HG03565 (cell line): ENCODE measurements around the gene MFN1.
"Not testable (repeated sequence)": the region's sequence is repeated elsewhere in the genome, so short reads cannot be mapped to it uniquely, and the experiment has no call there.

Experiments
- ATAC-seq: cut with Tn5 transposase; IDR thresholded peaks from one replicate; pipeline ENCODE4 v1.9.1; 2021; ENCODE audit warnings: mild to moderate bottlenecking, moderate library complexity; ENCODE audit not compliant: unreplicated experiment

Gene MFN1

GRCh38 chr3:179347345-179348194, at the start of gene MFN1:
Gene MFN1 (plus strand): TSS chr3:179347709. CDS start chr3:179348852, 1,143 bp downstream.
- peak; percentile 85 for ATAC-seq

DNA sequence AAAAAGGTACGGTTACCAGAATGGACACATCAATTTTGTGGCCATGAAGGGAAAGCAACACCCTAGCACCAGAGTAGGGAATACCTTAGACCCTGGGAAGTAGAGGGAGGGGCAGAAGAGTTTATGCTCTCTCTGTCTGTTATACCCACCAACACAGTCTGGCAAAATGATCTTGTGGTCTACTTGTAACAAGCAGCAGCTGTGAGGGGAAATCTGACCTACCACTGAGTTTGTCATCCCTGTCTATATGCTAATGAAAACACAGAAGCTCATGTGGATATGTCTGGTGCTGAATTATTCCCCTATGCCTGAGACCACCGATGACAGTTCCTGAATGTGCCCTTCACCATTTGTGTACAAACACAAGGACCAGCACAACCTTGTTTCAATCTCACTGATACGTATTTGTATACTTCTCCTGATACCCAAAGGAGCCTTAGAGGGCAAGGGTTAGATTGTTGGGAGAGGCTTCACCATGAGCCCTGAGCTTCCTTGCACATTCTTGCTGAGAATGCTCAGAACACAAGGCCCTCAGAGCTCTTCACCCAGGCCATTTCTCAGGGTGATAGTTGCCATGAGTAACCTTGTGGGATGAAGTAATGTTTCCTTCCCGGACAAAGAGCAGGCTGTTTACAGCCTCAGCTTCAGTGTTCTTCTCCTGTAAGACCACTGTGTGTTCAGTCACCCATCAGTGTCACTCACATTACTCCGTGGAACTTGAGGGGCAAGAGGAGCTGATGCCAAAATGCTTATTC, 49.4 kb upstream of the MFN1 start:
- ATAC-seq, result no peak

- ATAC-seq, result no peak
Observed at GRCh38 chr3:179299316-179299715, 48.2 kb upstream of the MFN1 start.

GRCh38 chr3:179299999-179300613, 47.4 kb upstream of the MFN1 start:
- peak; percentile 57 for ATAC-seq

DNA sequence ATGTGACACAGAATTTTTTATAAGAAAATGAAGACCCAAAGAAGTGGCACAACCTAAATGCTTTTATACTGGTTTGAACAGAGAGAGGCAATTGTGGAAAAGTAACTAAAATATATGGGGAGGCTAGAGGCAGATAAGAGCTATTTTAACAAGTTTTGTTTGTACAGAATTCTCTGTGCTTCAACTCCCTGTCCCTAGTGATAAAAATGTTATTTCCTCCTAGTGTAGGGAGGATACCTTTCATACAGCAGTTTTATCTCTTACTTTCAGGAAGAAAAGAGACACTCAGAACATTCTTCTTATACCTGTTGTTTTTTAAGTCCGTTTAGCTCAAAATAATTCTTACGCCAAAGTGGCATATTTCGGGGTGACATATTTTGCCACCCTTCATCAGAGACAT, 45.9 kb upstream of the MFN1 start:
- no peak for ATAC-seq

DNA sequence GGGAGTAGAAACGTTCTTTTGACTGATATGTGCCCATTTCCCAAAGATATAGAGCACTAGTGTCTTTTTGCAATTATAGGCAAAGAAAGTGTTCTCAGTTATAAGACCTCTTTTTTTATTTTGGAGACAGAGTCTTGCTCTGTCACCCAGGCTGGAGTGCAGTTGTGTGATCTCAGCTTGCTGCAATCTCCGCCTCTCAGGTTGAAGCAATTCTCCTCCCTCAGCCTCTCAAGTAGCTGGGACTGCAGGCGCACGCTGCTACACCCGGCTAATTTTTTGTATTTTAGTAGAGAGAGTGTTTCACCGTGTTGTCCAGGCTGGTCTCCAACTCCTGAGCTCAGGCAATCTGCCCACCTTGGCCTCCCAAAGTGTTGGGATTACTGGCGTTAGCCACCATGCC, 45.4 kb upstream of the MFN1 start:
- ATAC-seq, result no peak

GRCh38 chr3:179304605-179305004, 42.9 kb upstream of the MFN1 start:
- ATAC-seq, result no peak

- not testable (repeated sequence) for ATAC-seq
Observed at GRCh38 chr3:179307362-179307761, 40.1 kb upstream of the MFN1 start.

- no peak for ATAC-seq
Observed at GRCh38 chr3:179308001-179308400, 39.5 kb upstream of the MFN1 start.

GRCh38 chr3:179309225-179310078, 38.1 kb upstream of the MFN1 start:
- ATAC-seq, result peak; percentile 95

GRCh38 chr3:179318876-179319275, 28.6 kb upstream of the MFN1 start:
- ATAC-seq, result no peak

- no peak for ATAC-seq
Observed at GRCh38 chr3:179321668-179322285, 25.7 kb upstream of the MFN1 start.

DNA sequence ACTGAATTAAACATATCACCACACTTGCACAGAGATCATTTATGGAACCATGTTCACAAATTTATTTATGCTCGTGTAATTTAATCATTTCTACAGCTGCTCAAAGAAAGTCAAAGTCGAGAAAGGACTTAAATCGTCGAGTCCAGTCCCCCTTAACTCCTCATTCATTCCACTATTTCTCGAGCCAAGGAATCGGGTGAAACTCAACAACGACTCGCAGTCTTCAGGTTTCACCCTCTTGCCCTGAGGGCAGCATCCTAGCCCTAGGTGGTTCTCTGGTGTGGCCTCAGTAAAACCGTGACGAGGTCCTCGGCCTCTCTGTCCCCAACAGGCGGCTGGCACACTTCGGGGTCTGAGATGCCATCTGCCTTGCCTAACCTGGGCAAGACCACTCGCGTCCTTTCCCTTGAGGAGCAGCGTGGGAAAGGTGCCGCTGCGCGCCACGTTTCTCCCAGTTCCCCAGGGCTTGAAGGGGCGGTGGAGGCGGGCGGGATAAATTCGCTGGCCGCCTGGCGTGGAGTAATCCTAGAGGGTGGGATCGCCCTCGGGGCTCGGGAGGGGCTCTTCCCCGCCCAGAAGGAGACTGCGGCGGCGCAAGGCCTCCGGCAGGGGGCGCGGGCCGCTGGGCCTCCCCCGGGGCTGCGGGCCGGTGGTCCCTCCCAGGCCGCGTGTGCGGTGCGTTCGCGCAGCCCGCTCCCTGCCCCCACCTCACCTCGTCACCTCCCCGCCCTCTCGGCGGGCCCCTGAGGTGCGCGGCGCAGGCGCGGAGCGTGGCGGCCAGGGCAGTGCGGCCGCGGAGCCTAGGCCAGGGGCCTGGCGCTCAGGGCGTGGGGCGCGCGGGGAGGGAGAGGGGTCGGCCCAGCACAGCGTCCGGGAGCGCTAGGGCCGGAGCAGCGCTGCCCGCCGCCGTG, 25.0 kb upstream of the MFN1 start, which contains the start of gene ZNF639:
TSS of gene ZNF639 (plus strand) at position 746 of the 911 bp plus-strand sequence. CDS start 5,263 bp downstream, outside the sequence.
- ATAC-seq, result peak; percentile 71

DNA sequence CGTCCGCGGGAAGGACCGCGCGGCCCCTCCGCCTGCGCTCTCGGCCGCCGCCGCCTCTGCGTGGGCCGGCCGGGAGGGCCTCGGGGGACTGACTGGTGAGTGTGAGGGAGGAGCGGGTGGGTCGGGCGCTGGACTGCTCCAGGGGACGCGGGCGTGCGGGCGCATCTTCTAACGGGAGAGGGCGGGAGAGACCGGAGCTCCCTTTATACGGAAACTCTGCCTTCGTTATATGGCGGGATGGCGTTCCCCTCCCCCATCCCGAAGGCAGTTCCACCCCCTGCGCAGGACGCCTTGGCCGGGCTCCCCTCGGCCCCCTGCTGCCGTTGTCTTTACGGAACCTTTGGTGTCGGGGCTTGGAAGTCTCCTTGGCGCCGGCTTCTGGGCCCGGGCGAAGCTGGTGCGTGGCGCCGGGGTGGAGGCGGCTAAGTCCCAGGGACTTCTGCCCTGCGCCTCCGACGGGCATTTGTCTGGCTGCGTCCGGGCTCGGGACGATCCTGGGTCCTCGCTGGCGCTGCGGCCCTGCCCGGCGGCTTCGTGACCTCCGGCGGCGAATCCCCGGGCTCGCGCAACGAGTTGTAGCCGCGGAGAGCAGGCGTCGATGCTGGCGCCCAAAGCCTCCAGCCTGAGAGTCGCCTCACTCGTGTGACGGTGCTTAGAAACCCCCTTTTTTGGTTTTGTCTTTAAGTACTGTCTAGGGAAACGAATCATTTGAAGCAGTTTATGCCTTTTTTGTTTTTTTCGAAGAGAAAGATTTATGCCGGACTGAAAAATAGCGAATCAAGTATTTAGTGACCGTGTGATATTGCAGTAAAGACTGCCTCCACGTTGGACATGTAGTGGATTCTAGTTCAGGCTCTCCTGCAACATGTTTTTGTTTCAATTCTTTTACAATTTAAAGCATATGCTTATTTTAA, 24.1 kb upstream of the MFN1 start:
- peak; percentile 20 for ATAC-seq

GRCh38 chr3:179324270-179324754, 23.2 kb upstream of the MFN1 start:
- no peak for ATAC-seq

- no peak for ATAC-seq
Observed at GRCh38 chr3:179330438-179330837, 17.1 kb upstream of the MFN1 start.

DNA sequence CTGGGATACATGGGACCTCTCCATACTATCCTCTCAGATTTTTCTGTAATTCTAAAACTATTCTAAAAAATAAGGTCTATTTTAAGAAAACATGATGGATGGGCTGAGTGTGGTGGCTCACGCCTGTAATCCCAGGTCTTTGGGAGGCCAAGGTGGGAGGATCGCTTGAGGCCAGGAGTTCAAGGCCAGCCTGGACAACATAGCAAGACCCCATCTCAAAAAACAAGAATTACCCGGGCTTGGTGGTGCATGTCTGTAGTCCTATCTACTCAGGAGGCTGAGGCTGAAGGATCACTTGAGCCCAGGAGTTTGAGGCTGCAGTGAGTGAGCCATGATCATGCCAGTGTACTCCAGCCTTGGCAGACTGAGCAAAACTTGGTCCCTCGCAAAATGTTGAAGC, 15.3 kb upstream of the MFN1 start:
- ATAC-seq, result no peak

- no peak for ATAC-seq
Observed at GRCh38 chr3:179333084-179333483, 14.4 kb upstream of the MFN1 start.
